Neural cell (in vitro differentiated cells): ENCODE results near the gene CADM4. TPM values are rescaled to one million over a fixed set of nuclear protein-coding genes. Genes with fewer than 3 reads are reported as not detected.
A peak's percentile ranks its signal among the peaks of the same experiment; 100 is the strongest.

Experiments used
- H2AFZ ChIP-seq: fragments of 200-600, 300-800 bp; sonication (generic), shearing (Covaris generic); 2 replicates; pipeline ENCODE4 v1.6.0; 2014; ENCODE audit warnings: low read depth, mild to moderate bottlenecking, antibody characterized with exemption, low read length, moderate library complexity
- H3F3A ChIP-seq: fragments of 200-600 bp; shearing (Covaris generic); 2 replicates; pipeline ENCODE4 v1.6.1; 2016; ENCODE audit warnings: mild to moderate bottlenecking, moderate library complexity, mixed read lengths, antibody characterized with exemption, low read length; ENCODE audit not compliant: insufficient read depth, poor library complexity, severe bottlenecking
- H3K27ac ChIP-seq: fragments of 200-600, 300-800 bp; sonication (generic), shearing (Covaris generic); 2 replicates; pipeline ENCODE4 v1.5.1; 2014; ENCODE audit warnings: mild to moderate bottlenecking, low read length, moderate library complexity
- H3K27me3 ChIP-seq: fragments of 300-800, 200-600 bp; sonication (generic), shearing (Covaris generic); 2 replicates; pipeline ENCODE4 v1.6.0; 2014; ENCODE audit warnings: mild to moderate bottlenecking, low read depth, low read length, moderate library complexity; ENCODE audit not compliant: insufficient read depth
- H3K36me3 ChIP-seq: fragments of 300-800, 200-600 bp; sonication (generic), shearing (Covaris generic); 2 replicates; pipeline ENCODE4 v1.5.1; 2014; ENCODE audit warnings: mild to moderate bottlenecking, antibody characterized with exemption, low read length, moderate library complexity; ENCODE audit not compliant: insufficient read depth
- H3K4me2 ChIP-seq: fragments of 300-800, 200-600 bp; sonication (generic), shearing (Covaris generic); 2 replicates; pipeline ENCODE4 v1.6.0; 2014; ENCODE audit warnings: mild to moderate bottlenecking, low read length
- H3K4me3 ChIP-seq: fragments of 300-800, 200-600 bp; sonication (generic), shearing (Covaris generic); 2 replicates; pipeline ENCODE4 v1.5.1; 2014; ENCODE audit warnings: mild to moderate bottlenecking, low read length, moderate library complexity
- H3K79me2 ChIP-seq: fragments of 200-600 bp; shearing (Covaris generic); replicated peaks from 2 replicates; pipeline ENCODE4 v1.6.0; 2014; ENCODE audit warnings: mild to moderate bottlenecking, low read length, moderate library complexity; ENCODE audit not compliant: insufficient read depth
- H3K9ac ChIP-seq: fragments of 300-800, 200-600 bp; sonication (generic), shearing (Covaris generic); 2 replicates; pipeline ENCODE4 v1.6.1; 2016; ENCODE audit warnings: mild to moderate bottlenecking, low read length, mixed read lengths
- H3K9me2 ChIP-seq: fragments of 200-600 bp; shearing (Covaris generic); 2 replicates; pipeline ENCODE4 v1.6.1; 2016; ENCODE audit warnings: mild to moderate bottlenecking, low read length, mixed read lengths; ENCODE audit not compliant: insufficient read depth
- H3K9me3 ChIP-seq: fragments of 200-600, 300-800 bp; sonication (generic), shearing (Covaris generic); 2 replicates; pipeline ENCODE4 v1.6.1; 2016; ENCODE audit warnings: mild to moderate bottlenecking, mixed run types, low read length, moderate library complexity, mixed read lengths
- H4K20me1 ChIP-seq: fragments of 200-600 bp; shearing (Covaris generic); 2 replicates; pipeline ENCODE4 v1.6.1; 2016; ENCODE audit warnings: mild to moderate bottlenecking, mixed run types; ENCODE audit not compliant: insufficient read depth
- EP300 ChIP-seq: fragments of 450-650 bp; conservative IDR thresholded peaks from 2 replicates; pipeline ENCODE4 v1.6.1; 2014; ENCODE audit warnings: antibody characterized with exemption, mild to moderate bottlenecking, moderate library complexity; ENCODE audit not compliant: poor library complexity, severe bottlenecking
- EZH2 ChIP-seq: fragments of 200-600, 300-800 bp; shearing (Covaris generic), sonication (generic); IDR thresholded peaks from 2 replicates; pipeline ENCODE4 v1.6.1; 2014; ENCODE audit warnings: antibody characterized with exemption, low read length, borderline replicate concordance, mild to moderate bottlenecking; ENCODE audit not compliant: insufficient read depth, poor library complexity, severe bottlenecking
- MXI1 ChIP-seq: fragments of 450-650 bp; conservative IDR thresholded peaks from 2 replicates; pipeline ENCODE4 v1.6.1; 2014; ENCODE audit warnings: antibody characterized with exemption, mild to moderate bottlenecking; ENCODE audit not compliant: poor library complexity, severe bottlenecking
- POLR2AphosphoS5 ChIP-seq: IDR thresholded peaks from 2 replicates; pipeline ENCODE4 v1.6.1; 2012
- RAD21 ChIP-seq: fragments of 450-650 bp; conservative IDR thresholded peaks from 2 replicates; pipeline ENCODE4 v1.6.1; 2014; ENCODE audit warnings: antibody characterized with exemption, mild to moderate bottlenecking, moderate library complexity
- SMC3 ChIP-seq: fragments of 450-650 bp; conservative IDR thresholded peaks from 2 replicates; pipeline ENCODE4 v1.6.1; 2014; ENCODE audit warnings: antibody characterized with exemption, mild to moderate bottlenecking, moderate library complexity; ENCODE audit not compliant: poor library complexity
- TAF1 ChIP-seq: IDR thresholded peaks from 2 replicates; pipeline ENCODE4 v1.6.1; 2012; ENCODE audit warnings: low read depth
- polyA plus RNA-seq: library from polyadenylated mRNA; depleted of rRNA; stranded (reverse); fragments of >200 nt; gene quantifications from 2 replicates; pipeline ENCODE4 v1.2.3, GENCODE V29; 2014
- small RNA-seq, 3 experiments: library from RNA; depleted of rRNA; stranded (forward); fragments of <200 nt; gene quantifications; one replicate each; pipeline ENCODE3, GENCODE V24; 2012
- TF ChIP-seq, protein P1 (sequence below): IDR thresholded peaks from 2 replicates; pipeline ENCODE4 v1.6.1; 2012; ENCODE audit warnings: borderline replicate concordance
- TF ChIP-seq, protein P2 (sequence below): fragments of 450-650 bp; IDR thresholded peaks from 2 replicates; pipeline ENCODE4 v1.5.1; 2014; ENCODE audit warnings: antibody characterized with exemption, mild to moderate bottlenecking, moderate library complexity; ENCODE audit not compliant: poor library complexity, severe bottlenecking

CADM4 gene
- polyA plus RNA-seq, 1 donor from 2014 or later = 211 TPM

DNA sequence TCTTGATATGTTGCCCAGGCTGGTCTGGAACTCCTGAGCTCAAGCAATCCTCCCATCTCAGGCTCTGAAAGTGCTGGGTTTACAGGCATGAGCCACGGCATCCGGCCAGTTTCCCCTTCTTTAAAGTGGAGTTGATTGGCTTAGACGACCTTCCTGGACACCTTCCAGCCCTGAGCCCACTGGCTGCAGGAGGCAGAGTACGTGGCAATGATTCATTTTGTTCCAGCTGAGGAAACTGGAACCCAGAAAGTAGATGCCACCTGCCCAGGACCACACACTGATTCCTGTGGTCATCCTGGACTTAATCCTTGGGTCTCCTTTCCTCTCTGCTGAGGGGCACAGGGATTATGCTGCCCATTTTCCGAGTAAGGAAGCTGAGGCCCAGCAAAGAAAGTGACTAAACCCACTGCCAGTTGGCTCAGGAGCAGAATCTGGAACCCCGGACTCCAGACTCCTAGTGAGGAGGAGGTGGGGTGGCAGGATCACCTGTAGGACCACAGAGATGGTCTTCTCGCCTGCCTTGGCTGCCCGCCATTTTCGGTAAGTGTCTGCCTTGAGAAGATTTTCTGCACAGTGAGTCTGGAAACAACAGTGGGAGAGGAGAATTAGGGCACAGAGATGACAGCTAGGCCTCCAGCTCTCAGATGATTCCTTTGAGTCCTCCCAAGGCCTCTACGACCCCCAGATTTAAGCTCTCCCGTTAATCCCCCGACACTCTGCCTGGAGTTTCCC is 65.1 kb downstream of the CADM4 start:
- no peaks in the 10 kb centered on the region for H3K9me2 ChIP-seq
- H3K79me2 ChIP-seq = peaks cover 15% of the 10 kb centered on the region
- peak overlapping the region; percentile 96 for H3K9ac ChIP-seq
- H3K27me3 ChIP-seq = no peaks in the 10 kb centered on the region
- H4K20me1 ChIP-seq = no peaks in the 10 kb centered on the region
- peak overlapping the region; percentile 82 for H3K4me2 ChIP-seq
- H3K4me3 ChIP-seq = peak overlapping the region; percentile 99
- H3K27ac ChIP-seq = peak overlapping the region; percentile 89
- H3F3A ChIP-seq = no peaks in the 10 kb centered on the region
- H3K36me3 ChIP-seq = no peaks in the 10 kb centered on the region
- H2AFZ ChIP-seq = peak overlapping the region; percentile 96
- TF ChIP-seq RAD21 = no peak
- no peak for TF ChIP-seq EZH2
- TF ChIP-seq EP300 = no peak
- no peak for TF ChIP-seq SMC3
- TF ChIP-seq, protein P1, sequence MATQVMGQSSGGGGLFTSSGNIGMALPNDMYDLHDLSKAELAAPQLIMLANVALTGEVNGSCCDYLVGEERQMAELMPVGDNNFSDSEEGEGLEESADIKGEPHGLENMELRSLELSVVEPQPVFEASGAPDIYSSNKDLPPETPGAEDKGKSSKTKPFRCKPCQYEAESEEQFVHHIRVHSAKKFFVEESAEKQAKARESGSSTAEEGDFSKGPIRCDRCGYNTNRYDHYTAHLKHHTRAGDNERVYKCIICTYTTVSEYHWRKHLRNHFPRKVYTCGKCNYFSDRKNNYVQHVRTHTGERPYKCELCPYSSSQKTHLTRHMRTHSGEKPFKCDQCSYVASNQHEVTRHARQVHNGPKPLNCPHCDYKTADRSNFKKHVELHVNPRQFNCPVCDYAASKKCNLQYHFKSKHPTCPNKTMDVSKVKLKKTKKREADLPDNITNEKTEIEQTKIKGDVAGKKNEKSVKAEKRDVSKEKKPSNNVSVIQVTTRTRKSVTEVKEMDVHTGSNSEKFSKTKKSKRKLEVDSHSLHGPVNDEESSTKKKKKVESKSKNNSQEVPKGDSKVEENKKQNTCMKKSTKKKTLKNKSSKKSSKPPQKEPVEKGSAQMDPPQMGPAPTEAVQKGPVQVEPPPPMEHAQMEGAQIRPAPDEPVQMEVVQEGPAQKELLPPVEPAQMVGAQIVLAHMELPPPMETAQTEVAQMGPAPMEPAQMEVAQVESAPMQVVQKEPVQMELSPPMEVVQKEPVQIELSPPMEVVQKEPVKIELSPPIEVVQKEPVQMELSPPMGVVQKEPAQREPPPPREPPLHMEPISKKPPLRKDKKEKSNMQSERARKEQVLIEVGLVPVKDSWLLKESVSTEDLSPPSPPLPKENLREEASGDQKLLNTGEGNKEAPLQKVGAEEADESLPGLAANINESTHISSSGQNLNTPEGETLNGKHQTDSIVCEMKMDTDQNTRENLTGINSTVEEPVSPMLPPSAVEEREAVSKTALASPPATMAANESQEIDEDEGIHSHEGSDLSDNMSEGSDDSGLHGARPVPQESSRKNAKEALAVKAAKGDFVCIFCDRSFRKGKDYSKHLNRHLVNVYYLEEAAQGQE = no peak
- TF ChIP-seq MXI1 = no peak
- TF ChIP-seq POLR2AphosphoS5 = no peak
- TF ChIP-seq, protein P2, sequence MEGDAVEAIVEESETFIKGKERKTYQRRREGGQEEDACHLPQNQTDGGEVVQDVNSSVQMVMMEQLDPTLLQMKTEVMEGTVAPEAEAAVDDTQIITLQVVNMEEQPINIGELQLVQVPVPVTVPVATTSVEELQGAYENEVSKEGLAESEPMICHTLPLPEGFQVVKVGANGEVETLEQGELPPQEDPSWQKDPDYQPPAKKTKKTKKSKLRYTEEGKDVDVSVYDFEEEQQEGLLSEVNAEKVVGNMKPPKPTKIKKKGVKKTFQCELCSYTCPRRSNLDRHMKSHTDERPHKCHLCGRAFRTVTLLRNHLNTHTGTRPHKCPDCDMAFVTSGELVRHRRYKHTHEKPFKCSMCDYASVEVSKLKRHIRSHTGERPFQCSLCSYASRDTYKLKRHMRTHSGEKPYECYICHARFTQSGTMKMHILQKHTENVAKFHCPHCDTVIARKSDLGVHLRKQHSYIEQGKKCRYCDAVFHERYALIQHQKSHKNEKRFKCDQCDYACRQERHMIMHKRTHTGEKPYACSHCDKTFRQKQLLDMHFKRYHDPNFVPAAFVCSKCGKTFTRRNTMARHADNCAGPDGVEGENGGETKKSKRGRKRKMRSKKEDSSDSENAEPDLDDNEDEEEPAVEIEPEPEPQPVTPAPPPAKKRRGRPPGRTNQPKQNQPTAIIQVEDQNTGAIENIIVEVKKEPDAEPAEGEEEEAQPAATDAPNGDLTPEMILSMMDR = no peak
- TF ChIP-seq TAF1 = no peak
- H3K9me3 ChIP-seq = no peaks in the 10 kb centered on the region

Small RNAs within 50 kb of the gene (small RNA-seq; reads per million reads assigned to genes)
- gene RN7SL368P = 0 reads per million in 3 experiments

Other genes starting within 250 kb of the CADM4 start
- gene TEX101, start 225.0 kb downstream of the CADM4 start, polyA plus RNA-seq = not detected in 2 replicates
- gene LYPD3, start 174.2 kb downstream of the CADM4 start, polyA plus RNA-seq = not detected in 2 replicates
- 5.6 and 8.1 TPM in 2 replicates for gene PHLDB3, start 135.1 kb downstream of the CADM4 start, polyA plus RNA-seq
- 40.9 and 58.0 TPM in 2 replicates for gene ETHE1, start 112.6 kb downstream of the CADM4 start, polyA plus RNA-seq
- not detected in 2 replicates for gene ZNF575, start 106.7 kb downstream of the CADM4 start, polyA plus RNA-seq
- 18.6 and 19.0 TPM in 2 replicates for gene XRCC1, start 64.3 kb downstream of the CADM4 start, polyA plus RNA-seq
- gene PINLYP, start 64.0 kb downstream of the CADM4 start, polyA plus RNA-seq = 1.9 and 3.2 TPM in 2 replicates
- 156 and 179 TPM in 2 replicates for gene IRGQ, start 43.7 kb downstream of the CADM4 start, polyA plus RNA-seq
- 11.9 and 19.9 TPM in 2 replicates for gene ZNF576, start 43.3 kb downstream of the CADM4 start, polyA plus RNA-seq
- not detected in 2 replicates for gene SRRM5, start 27.8 kb downstream of the CADM4 start, polyA plus RNA-seq
- 983 and 1,008 TPM in 2 replicates for gene ZNF428, start 20.2 kb downstream of the CADM4 start, polyA plus RNA-seq
- 1.3 TPM in 1 of 2 replicates, not detected in the other for gene PLAUR, start 30.3 kb upstream of the CADM4 start, polyA plus RNA-seq
- gene IRGC, start 76.2 kb upstream of the CADM4 start, polyA plus RNA-seq = 0.51 TPM in 1 of 2 replicates, not detected in the other
- 33.0 and 57.5 TPM in 2 replicates for gene SMG9, start 115.1 kb upstream of the CADM4 start, polyA plus RNA-seq
- gene KCNN4, start 141.1 kb upstream of the CADM4 start, polyA plus RNA-seq = not detected in 2 replicates
- not detected in 2 replicates for gene LYPD5, start 162.6 kb upstream of the CADM4 start, polyA plus RNA-seq
- gene ZNF283, start 187.5 kb upstream of the CADM4 start, polyA plus RNA-seq = 14.9 and 19.4 TPM in 2 replicates
- gene ZNF404, start 244.1 kb upstream of the CADM4 start, polyA plus RNA-seq = 14.3 and 22.8 TPM in 2 replicates